Activated naive CD8-positive, alpha-beta T cell treated with anti-CD3 and anti-CD28 coated beads, Interleukin-2, amount 50 U/mL, for 16 hours (primary cell): Measurements from ENCODE around the gene GPR161.

Experiments used
- DNase-seq: peaks from one replicate; pipeline ENCODE4 v3.0.0-alpha.2; 2020; ENCODE audit warnings: low read depth, low spot score

Gene GPR161

GRCh38 chr1:168146626-168147025 is 9.9 kb upstream of the GPR161 start:
- no peak for DNase-seq

DNA sequence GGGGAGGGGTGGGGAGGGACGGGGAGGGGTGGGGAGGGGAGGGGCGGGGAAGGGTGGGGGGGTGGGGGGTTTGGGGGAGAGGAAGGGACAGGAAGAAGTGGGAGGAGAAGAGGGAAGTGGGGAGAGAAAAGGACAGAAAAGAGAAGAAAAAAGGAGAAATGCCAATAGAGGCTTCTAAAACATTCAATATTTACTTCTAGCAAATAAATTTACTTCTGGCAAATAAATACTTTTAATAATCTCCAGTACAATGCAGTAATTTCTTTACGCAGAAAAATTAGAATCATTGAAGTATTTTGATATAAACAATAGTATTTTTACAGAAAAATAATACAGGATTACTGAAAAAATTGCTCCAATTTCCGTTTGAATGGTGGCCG is 9.4 kb upstream of the GPR161 start:
- no peak for DNase-seq

DNA sequence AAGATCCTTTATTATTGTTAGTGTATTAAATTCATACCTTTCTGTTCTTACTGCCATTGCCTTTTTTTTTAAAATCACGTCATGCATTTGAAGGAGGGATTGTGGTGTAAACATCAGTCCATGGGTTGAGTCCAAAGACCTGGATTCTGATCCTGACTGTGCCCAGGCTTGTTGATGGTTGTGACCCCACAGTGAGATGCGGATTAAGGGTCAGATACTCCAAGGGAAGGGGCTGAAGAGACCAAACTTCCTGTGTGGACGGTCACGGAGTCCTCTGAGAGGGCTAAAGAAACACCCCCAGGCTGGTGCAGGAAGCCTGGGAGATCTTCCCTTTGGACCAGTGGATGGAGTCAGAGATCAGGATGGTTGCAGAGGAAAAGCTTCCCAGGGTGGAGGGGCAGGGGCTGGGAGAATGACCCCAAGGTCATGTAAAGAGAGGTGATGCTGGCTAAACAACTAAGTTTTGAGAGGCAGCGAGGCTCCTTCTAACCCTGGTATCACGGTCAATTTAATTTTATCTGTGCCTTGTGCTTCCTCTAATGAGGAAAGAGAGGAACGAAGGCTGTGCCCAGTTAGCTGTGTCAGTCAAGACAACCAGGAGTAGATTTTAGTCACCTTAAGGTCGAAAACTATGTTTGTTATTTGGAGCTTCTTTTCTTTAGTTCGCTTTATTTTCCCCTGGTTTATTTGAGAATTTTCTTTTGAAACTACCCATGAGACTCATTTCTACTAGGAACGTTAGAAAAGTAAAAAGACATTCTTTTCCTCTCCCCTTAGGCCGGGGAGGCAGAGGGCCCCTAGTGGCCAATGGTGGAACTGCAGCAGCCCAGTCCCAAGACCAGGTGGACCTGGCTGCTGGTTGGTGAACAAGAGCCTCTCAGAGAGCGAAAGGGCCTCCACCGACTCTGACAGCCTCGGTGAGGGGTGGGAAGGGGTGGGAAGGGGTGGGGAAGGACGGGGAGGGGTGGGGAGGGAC is 8.7 kb upstream of the GPR161 start:
- DNase-seq: peak; percentile 71

GRCh38 chr1:168141871-168142385 is 5.2 kb upstream of the GPR161 start:
- DNase-seq: no peak

DNA sequence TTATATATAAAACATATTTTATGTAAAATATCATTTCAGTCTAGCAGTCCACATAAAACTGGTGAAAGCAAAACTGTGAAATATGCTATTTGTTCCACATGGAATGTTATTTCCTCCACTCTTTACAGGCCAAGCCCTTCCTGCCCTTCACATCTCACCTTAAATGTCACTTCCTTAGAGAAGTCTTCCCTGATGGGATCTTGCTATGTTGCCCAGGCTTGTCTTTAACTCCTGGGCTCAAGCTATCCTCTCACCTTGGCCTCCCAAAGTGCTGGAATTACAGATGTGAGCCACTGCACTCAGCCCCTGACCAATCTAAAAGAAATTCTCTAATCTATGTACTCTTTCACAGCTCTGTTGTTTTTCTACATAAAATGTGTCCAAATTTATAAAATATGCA is 2.3 kb upstream of the GPR161 start:
- DNase-seq: no peak

DNA sequence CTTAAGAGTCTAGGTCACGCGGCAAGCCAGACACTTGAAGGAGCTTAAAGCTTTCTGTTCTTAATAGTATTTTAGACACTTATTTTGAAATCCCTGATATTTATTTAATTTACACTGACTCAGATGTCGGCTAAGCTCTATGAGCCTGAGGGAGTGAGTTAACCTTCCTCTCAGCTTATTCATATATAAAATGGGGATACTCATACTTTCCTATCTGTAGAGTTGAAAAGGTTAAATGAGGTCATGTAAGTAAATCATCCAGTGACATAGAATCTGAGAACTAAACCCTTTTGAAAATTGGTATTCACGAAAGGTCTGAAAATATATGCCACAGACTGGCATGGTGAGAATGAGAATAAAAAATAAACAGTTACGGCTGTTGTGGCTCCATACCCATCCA is 1.4 kb upstream of the GPR161 start:
- no peak for DNase-seq

DNA sequence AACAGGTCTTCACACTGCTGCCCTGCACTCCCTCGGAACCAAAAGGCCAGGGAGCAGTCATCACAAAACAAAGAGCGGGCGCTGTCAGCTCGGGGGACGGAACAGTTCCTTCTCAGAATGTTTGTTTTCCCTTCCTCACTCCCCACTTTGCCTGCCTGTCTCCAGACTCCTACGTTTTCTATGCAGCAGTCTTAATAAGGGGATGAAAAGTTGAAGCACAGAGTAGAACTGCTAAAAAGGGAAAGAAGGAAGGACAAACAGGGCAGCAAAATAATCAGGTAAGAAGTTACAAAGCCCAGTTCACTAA is 738 bp upstream of the GPR161 start:
- no peak for DNase-seq

DNA sequence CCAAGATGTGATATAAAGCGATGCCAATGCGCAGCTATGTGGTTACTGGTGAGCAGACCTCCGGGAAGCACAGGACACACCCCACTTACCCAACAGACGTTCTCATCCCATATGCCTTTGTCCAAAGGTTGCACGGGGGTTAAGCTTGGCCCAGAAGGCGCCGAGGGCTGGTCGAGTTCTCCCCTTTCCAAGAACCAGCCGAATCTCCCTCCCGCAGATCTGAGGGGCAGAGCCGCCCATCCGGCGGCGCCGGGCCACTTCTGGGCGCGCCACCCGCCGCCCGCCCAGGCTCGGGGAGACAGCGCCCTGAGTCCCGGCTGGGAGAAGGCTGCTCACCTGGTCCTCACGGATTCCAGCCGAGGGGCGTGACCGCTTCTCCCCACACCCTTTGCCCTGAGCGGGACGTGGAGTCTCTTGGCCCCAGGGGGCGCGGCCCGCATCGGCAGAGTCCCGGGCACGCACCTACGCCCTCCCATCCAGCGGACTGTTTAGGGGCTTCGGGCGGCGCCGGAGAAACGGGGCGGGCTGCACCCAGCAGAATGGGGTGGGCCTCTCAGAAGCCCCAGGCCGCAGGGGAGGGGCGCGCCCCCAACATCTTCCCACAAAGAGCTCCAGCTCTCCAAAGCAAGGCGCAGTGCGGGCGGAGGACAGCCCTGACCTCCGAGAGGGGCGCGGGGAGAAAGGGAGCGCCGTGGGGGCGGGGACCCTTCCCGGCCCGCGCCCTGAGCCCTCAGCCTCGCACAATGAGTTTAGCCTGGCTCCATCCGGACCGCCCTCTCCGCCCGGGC is 615 bp downstream of the GPR161 start:
- no peak for DNase-seq

DNA sequence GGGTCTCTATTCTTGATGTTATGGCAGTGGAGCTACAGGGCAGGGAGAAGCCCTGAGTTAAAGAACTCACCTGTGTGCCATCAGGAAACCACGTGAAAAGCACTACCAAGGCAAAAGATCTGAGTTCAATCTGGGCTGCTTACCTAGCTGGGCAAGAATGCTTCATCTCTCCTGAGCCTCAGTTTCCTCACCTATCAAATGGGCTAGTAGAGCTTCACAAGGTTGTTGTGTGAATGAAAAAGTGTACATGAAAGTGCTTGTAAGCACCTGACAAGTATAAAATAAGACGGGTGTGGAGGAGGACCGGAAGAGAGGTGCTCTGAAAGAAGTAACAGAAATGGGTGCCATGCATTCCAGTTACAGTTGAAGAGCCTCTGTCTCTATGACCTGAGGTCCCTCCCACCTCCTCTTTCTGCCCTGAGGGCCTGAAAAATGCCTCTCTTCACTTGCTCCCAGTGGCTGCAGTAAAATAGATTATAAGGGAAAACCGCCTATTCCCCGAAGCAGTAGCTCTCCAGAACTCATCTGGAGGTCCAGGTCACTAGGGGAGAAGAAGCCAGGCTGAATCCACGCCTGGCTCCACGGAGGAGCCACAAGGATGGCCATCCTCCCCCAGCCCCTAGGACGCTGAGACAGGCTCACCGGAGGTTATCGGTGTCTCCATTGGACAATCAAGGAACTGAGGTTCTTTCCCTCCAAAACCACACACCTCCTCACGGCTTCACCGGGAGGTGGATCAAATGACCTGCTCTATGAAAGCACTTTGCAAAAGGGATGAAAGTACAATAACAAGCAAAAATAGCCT is 1.4 kb downstream of the GPR161 start:
- no peak for DNase-seq

GRCh38 chr1:168134642-168135041 is 2.1 kb downstream of the GPR161 start:
- DNase-seq: no peak

GRCh38 chr1:168134132-168134531 is 2.6 kb downstream of the GPR161 start:
- no peak for DNase-seq

DNA sequence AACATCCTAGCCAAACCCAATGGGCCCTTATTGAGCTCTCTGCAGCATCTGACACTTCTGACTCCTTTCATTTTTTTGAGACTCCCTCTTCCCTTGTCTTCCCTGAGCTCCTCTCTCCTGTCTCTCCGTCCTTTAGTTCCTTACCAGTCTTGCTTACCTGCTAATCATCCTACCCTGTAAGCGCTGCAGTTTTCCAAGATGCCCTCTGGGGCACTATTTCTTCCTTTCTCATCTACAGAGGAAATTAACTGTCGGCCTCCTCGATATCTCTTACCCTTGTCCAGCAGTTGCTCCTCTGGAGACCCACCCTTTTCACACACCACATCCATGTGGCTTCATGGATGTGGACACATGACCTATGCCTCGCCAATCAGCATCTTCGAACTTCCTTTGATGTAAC is 6.8 kb downstream of the GPR161 start:
- DNase-seq: no peak

GRCh38 chr1:168127503-168127902 is 9.2 kb downstream of the GPR161 start:
- DNase-seq: no peak

- no peak for DNase-seq
Measured at GRCh38 chr1:168125051-168125450, 11.7 kb downstream of the GPR161 start.

DNA sequence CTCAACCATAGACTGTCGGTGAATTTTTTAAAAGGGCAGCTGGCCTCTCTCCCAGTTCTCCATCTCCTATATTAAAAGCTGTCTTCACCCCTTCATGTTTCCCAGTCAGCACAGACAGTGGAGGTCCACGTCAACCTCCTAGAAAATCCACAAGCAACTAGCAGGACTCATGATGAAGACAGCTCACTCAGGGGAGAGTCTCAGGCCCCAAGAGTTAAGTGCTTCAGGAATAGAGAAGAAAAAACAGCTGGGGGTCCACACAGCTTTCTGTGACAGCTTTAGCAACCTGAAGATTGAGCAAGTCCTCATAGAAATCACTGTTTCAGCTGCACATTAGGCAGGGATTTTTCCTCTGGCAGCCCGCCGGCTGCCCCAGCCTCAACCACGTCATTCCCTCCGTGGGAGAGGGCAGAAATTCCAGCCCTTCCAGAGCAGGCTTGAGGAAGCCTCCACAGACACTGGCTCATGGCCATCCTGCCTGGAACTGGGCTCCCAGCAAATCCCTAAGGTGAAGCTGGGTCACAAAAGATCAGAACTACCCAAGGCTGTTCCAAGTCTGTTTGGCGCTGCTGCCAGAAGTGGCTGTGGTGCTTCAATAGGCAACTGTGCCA is 15.2 kb downstream of the GPR161 start:
- DNase-seq: no peak

DNA sequence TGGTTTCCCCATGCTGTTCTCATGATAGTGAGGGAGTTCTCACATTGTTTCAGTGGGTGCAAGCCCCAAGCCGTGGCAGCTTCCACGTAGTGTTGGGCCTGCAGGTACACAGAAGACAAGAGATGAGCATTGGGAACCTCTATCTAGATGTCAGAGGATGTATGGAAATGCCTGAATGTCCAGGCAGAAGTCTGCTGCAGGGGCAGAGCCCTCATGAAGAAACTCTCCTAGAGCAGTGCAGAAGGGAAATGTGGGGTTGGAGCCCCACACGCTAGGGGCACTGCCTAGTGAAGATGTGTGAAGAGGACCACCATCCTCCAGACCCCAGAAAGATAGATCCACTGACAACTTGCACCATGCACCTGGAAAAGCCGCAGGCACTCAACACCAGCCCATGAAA is 17.0 kb downstream of the GPR161 start:
- DNase-seq: no peak

- DNase-seq: no peak
Measured at GRCh38 chr1:168116327-168116799, 20.4 kb downstream of the GPR161 start.

GRCh38 chr1:168114845-168115244 is 21.9 kb downstream of the GPR161 start:
- no peak for DNase-seq

GRCh38 chr1:168112673-168113305 is 23.9 kb downstream of the GPR161 start:
- peak; percentile 20 for DNase-seq

DNA sequence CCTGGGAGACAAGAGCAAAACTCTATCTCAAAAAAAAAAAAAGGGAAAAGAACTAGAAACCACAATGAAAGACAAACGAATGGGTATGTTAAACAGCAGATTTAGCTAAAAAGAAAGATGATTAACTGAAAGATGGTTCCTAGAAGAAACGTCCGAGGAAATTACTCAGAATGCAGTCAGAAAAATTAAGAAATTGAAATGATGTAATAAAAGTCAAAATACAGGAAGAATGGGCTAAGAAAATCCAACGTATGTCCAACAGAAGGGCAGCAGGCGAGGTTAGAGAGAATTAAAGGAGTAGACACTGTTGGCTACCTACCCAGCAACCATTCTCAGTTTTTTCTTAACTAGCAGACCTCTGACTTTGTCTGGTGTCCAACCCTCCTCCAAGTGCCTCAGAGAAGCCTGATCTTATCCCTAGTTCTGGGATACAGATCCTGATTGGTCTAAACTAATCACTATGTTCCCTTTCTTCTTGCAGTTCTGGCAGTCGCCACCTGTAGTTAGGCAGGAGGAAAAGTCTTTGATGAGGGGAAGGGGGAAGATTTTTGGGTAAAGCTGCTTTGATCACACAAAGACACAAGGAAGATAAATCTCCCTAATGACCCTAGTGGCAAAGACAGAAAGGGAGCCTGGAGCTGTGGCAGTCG is 25.7 kb downstream of the GPR161 start:
- DNase-seq: no peak
